GM19035 (cell line): Measurements from ENCODE around the gene SDHAF3.

Experiments used
- ATAC-seq: cut with Tn5 transposase; IDR thresholded peaks from one replicate; pipeline ENCODE4 v1.9.1; 2021; ENCODE audit not compliant: unreplicated experiment

SDHAF3 gene

GRCh38 chr7:97215556-97215955, 98.1 kb downstream of the SDHAF3 start:
- no peak for ATAC-seq

- no peak for ATAC-seq
Observed at GRCh38 chr7:97218767-97219166, 101.3 kb downstream of the SDHAF3 start.

GRCh38 chr7:97219237-97219636, 101.7 kb downstream of the SDHAF3 start:
- no peak for ATAC-seq

GRCh38 chr7:97224316-97224715, 106.8 kb downstream of the SDHAF3 start:
- no peak for ATAC-seq

GRCh38 chr7:97226541-97226940, 109.0 kb downstream of the SDHAF3 start:
- ATAC-seq = peak; percentile 69
